Gastrocnemius medialis (tissue), 4 donors: Measurements from ENCODE around the gene SMARCA5.

Experiments
- POLR2A ChIP-seq, 2 donors: fragments of 450-650 bp; IDR thresholded peaks; one replicate each; pipeline ENCODE4 v1.6.1; 2017; ENCODE audit warnings: antibody characterized with exemption in 2 of 2, mild to moderate bottlenecking in 2 of 2, moderate library complexity in 2 of 2
- TF ChIP-seq, protein P1 (sequence below), 5 experiments: fragments of 450-650 bp in 3 of 5; fragments of 200-600 bp in 2 of 5; sonication (generic) in 2 of 5; IDR thresholded peaks in 4 of 5; conservative IDR thresholded peaks in 1 of 5; 1 replicate in 4 of 5; 2 replicates in 1 of 5; pipeline ENCODE4 v1.5.1; 2016 to 2019; ENCODE audit warnings: antibody characterized with exemption in 5 of 5, mild to moderate bottlenecking in 3 of 5, moderate library complexity in 3 of 5

DNA sequence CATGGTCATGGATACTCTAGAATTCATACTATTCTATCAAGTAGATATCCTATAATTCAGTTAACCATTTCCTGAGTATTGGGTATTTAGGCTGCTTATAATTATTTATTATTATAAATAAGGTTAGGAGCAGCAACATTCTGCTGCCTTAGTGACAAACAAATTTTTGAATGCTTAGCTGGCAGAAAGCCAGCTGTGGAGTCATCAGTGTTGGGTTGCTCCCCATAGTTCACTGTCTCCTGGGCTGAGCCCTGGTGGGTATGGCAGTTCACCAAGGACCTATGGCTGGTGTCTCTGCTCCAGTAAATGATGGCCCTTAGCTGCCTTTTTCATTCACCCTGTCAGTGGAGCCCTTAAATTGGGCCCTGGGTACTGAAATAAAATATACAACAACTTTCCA lies 61.8 kb downstream of the SMARCA5 start:
- TF ChIP-seq, protein P1, sequence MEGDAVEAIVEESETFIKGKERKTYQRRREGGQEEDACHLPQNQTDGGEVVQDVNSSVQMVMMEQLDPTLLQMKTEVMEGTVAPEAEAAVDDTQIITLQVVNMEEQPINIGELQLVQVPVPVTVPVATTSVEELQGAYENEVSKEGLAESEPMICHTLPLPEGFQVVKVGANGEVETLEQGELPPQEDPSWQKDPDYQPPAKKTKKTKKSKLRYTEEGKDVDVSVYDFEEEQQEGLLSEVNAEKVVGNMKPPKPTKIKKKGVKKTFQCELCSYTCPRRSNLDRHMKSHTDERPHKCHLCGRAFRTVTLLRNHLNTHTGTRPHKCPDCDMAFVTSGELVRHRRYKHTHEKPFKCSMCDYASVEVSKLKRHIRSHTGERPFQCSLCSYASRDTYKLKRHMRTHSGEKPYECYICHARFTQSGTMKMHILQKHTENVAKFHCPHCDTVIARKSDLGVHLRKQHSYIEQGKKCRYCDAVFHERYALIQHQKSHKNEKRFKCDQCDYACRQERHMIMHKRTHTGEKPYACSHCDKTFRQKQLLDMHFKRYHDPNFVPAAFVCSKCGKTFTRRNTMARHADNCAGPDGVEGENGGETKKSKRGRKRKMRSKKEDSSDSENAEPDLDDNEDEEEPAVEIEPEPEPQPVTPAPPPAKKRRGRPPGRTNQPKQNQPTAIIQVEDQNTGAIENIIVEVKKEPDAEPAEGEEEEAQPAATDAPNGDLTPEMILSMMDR (IDR thresholded peaks at IDR 0.05 in 4 of 5, conservative IDR thresholded peaks at IDR 0.05 in 1 of 5) = no peak
- no peak for TF ChIP-seq POLR2A (IDR thresholded peaks at IDR 0.05)
